ENCODE measurements around the gene GPC5.

Gene GPC5

GRCh38 chr13:91529739-91530482, 131.5 kb downstream of the GPC5 start:
- Histone ChIP-seq H3K4me1 (no peaks in the 10 kb centered on the region), H3K4me3 (no peak overlapping the region), H3K27me3 (no peaks in the 10 kb centered on the region), H3K27ac (no peak overlapping the region), H3K9me3 (no peaks in the 10 kb centered on the region), H3K36me3 (no peaks in the 10 kb centered on the region)
- TF ChIP-seq, protein P1, sequence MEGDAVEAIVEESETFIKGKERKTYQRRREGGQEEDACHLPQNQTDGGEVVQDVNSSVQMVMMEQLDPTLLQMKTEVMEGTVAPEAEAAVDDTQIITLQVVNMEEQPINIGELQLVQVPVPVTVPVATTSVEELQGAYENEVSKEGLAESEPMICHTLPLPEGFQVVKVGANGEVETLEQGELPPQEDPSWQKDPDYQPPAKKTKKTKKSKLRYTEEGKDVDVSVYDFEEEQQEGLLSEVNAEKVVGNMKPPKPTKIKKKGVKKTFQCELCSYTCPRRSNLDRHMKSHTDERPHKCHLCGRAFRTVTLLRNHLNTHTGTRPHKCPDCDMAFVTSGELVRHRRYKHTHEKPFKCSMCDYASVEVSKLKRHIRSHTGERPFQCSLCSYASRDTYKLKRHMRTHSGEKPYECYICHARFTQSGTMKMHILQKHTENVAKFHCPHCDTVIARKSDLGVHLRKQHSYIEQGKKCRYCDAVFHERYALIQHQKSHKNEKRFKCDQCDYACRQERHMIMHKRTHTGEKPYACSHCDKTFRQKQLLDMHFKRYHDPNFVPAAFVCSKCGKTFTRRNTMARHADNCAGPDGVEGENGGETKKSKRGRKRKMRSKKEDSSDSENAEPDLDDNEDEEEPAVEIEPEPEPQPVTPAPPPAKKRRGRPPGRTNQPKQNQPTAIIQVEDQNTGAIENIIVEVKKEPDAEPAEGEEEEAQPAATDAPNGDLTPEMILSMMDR (IDR thresholded peaks at IDR 0.05): no peak
- DNase-seq: no peak
- intact Hi-C loops (cut with DNase I; ENCODE audit: low total_unique reads): no loop called here

DNA sequence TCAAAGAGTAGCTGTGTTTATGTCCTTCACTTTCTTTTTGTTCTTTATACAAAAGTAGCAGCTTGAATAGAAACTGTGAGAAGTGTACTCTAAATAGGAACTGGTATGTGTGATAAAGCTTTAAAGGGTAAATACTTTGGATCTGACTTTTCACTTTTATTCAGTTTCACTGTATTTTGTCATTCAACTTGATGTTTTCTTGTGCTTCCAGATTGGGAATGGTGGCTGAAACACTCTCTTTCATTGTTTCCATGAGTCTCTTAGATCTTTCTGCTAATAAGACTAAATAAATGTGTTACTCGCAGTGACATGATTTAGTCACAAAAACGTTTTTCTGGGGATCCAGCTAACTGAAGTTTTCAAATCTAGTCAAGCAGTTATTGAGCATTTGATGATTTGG, 133.2 kb downstream of the GPC5 start:
- Histone ChIP-seq H3K4me1 (no peaks in the 10 kb centered on the region), H3K4me3 (no peak overlapping the region), H3K27ac (no peak overlapping the region), H3K27me3 (no peaks in the 10 kb centered on the region), H3K36me3 (no peaks in the 10 kb centered on the region), H3K9me3 (no peaks in the 10 kb centered on the region)
- intact Hi-C loops (cut with DNase I; ENCODE audit: low total_unique reads): no loop called here
- TF ChIP-seq, protein P1 (IDR thresholded peaks at IDR 0.05): no peak
- no peak for DNase-seq

- Histone ChIP-seq H3K4me3 (no peak overlapping the region), H3K4me1 (no peaks in the 10 kb centered on the region), H3K27me3 (no peaks in the 10 kb centered on the region), H3K9me3 (no peaks in the 10 kb centered on the region), H3K36me3 (no peaks in the 10 kb centered on the region), H3K27ac (no peak overlapping the region)
- TF ChIP-seq, protein P1 (IDR thresholded peaks at IDR 0.05): no peak
- intact Hi-C loops (cut with DNase I; ENCODE audit: low total_unique reads): no loop called here
- DNase-seq: no peak
Measured at GRCh38 chr13:91533354-91533753, 134.9 kb downstream of the GPC5 start.

DNA sequence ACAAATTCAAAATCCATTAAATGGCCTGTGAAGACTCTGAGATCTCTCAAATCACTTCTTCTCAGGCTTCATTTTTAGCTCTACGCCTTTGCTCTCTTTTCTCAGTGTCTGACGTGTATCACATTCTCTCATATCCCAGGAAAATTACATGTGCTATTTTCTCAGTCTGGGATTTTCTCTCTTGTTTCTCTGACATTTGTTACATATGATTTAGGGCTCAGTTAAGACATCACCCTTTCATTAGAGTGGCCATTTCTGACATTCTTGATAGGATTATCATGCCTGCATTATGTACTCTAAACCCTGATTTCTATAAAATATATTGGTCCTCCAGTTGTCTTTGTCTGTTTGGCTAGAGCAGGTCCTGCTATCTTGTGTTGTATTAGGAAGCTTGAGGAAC, 136.6 kb downstream of the GPC5 start:
- Histone ChIP-seq H3K27ac (no peak overlapping the region), H3K4me3 (no peak overlapping the region), H3K9me3 (no peaks in the 10 kb centered on the region), H3K4me1 (no peaks in the 10 kb centered on the region), H3K27me3 (no peaks in the 10 kb centered on the region), H3K36me3 (no peaks in the 10 kb centered on the region)
- TF ChIP-seq, protein P1 (IDR thresholded peaks at IDR 0.05): no peak
- DNase-seq: no peak
- intact Hi-C loops (cut with DNase I; ENCODE audit: low total_unique reads): no loop called here

DNA sequence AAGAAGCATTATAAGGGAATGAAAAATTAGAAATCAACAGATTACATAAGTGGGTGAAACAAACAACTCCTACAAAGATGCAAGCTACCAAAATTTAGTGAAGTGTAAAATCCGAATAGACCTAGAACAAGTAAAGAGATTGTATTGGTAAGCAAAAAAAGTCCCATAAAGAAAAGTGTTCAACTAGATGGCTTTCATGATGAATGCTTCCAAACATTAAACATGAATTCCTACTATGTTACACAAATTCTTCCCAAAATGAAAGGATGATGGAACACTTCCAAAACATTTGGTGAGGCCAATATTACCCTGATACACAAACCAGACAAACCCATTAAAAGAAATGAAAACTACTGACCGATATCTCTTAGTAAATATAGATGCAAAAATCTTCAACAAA, 139.0 kb downstream of the GPC5 start:
- TF ChIP-seq, protein P1 (IDR thresholded peaks at IDR 0.05): no peak
- H3K9me3 ChIP-seq: no peaks in the 10 kb centered on the region
- no peaks in the 10 kb centered on the region for H3K4me1 ChIP-seq
- no peak overlapping the region for H3K4me3 ChIP-seq
- no peaks in the 10 kb centered on the region for H3K27me3 ChIP-seq
- no peak for DNase-seq
- intact Hi-C loops (cut with DNase I; ENCODE audit: low total_unique reads): no loop called here
- no peak overlapping the region for H3K27ac ChIP-seq
- H3K36me3 ChIP-seq: no peaks in the 10 kb centered on the region

Measured in tibial artery (tissue), 4 donors.